Embryonic facial prominence (tissue), 1 donor: Measurements from ENCODE around the gene FRY.

Source experiments
- DNase-seq: peaks from one replicate; pipeline ENCODE4 v3.0.0-alpha.2; 2016; ENCODE audit errors: extremely low spot score

The FRY gene

GRCh38 chr13:32086366-32086765 is 54.8 kb downstream of the FRY start:
- no peak for DNase-seq

GRCh38 chr13:32086791-32087441 is 55.3 kb downstream of the FRY start:
- DNase-seq: no peak

GRCh38 chr13:32087955-32088747 is 56.6 kb downstream of the FRY start:
- DNase-seq: no peak

- DNase-seq: no peak
These were observed 60.9 kb downstream of the FRY start for GRCh38 chr13:32092496-32092895.

- no peak for DNase-seq
These were observed 61.4 kb downstream of the FRY start for GRCh38 chr13:32093006-32093405.

GRCh38 chr13:32098272-32098671 is 66.7 kb downstream of the FRY start:
- no peak for DNase-seq

GRCh38 chr13:32105653-32106313 is 74.2 kb downstream of the FRY start:
- no peak for DNase-seq

- no peak for DNase-seq
These were observed 75.9 kb downstream of the FRY start for GRCh38 chr13:32107474-32107873.

GRCh38 chr13:32107973-32108372 is 76.4 kb downstream of the FRY start:
- no peak for DNase-seq

- no peak for DNase-seq
These were observed 82.0 kb downstream of the FRY start for GRCh38 chr13:32113532-32113931.

- DNase-seq: no peak
These were observed 82.8 kb downstream of the FRY start for GRCh38 chr13:32114284-32114950.

GRCh38 chr13:32115066-32115465 is 83.5 kb downstream of the FRY start:
- no peak for DNase-seq

- DNase-seq: no peak
These were observed 84.6 kb downstream of the FRY start for GRCh38 chr13:32116210-32116609.

- DNase-seq: no peak
These were observed 85.4 kb downstream of the FRY start for GRCh38 chr13:32117001-32117400.

GRCh38 chr13:32117701-32118100 is 86.1 kb downstream of the FRY start:
- no peak for DNase-seq

GRCh38 chr13:32121316-32121715 is 89.7 kb downstream of the FRY start:
- DNase-seq: no peak

- DNase-seq: no peak
These were observed 93.2 kb downstream of the FRY start for GRCh38 chr13:32124743-32125142.

- DNase-seq: no peak
These were observed 93.7 kb downstream of the FRY start for GRCh38 chr13:32125221-32125689.

- DNase-seq: no peak
These were observed 94.2 kb downstream of the FRY start for GRCh38 chr13:32125751-32126150.

- DNase-seq: no peak
These were observed 94.7 kb downstream of the FRY start for GRCh38 chr13:32126278-32126677.

- DNase-seq: no peak
These were observed 95.2 kb downstream of the FRY start for GRCh38 chr13:32126756-32127155.

- no peak for DNase-seq
These were observed 96.1 kb downstream of the FRY start for GRCh38 chr13:32127691-32128090.
